WTC11 (cell line): ENCODE results near the gene ZFAND3. TPM values are rescaled to one million over a fixed set of nuclear protein-coding genes. Genes with fewer than 3 reads are reported as not detected.
A peak's percentile ranks its signal among the peaks of the same experiment; 100 is the strongest.

Experiments
- ATAC-seq: fragments of 200-7000 bp; cut with Tn5 transposase; 2 replicates; pipeline ENCODE4 v1.10.0; 2021; ENCODE audit warnings: mild to moderate bottlenecking, moderate library complexity
- CTCF ChIA-PET: fragments of 300-600 bp; sonication (Branson Sonifier 250); formaldehyde crosslinking; loops from one replicate; lab custom pipeline; 2021; ENCODE audit warnings: antibody characterized with exemption; lab: Charles Lee
- POLR2A ChIA-PET: fragments of 350-600 bp; sonication (Branson Sonifier 250); formaldehyde crosslinking; loops from one replicate; lab custom pipeline; 2021; ENCODE audit warnings: antibody characterized with exemption; lab: Charles Lee
- DNase-seq: peaks from one replicate; pipeline ENCODE4 v3.0.0; 2021; ENCODE audit warnings: low spot score
- H3K27ac Mint-ChIP-seq: 2 replicates; pipeline ENCODE4 v1.8.0; 2021; ENCODE audit warnings: mixed read lengths
- H3K27me3 Mint-ChIP-seq: 2 replicates; pipeline ENCODE4 v1.8.0; 2021; ENCODE audit warnings: low read depth, mild to moderate bottlenecking, moderate library complexity, mixed read lengths
- H3K36me3 Mint-ChIP-seq: 2 replicates; pipeline ENCODE4 v1.8.0; 2021; ENCODE audit warnings: mixed read lengths
- H3K4me1 Mint-ChIP-seq: 2 replicates; pipeline ENCODE4 v1.8.0; 2022; ENCODE audit warnings: mixed read lengths
- H3K4me3 Mint-ChIP-seq: 2 replicates; pipeline ENCODE4 v1.8.0; 2021; ENCODE audit warnings: mild to moderate bottlenecking, moderate library complexity, mixed read lengths
- H3K9me3 Mint-ChIP-seq: 2 replicates; pipeline ENCODE4 v1.8.0; 2021; ENCODE audit warnings: mixed read lengths
- EMX1 ChIP-seq: fragments of 250-450 bp; sonication (Bioruptor Pico); IDR thresholded peaks from 2 replicates; pipeline ENCODE4 v1.8.0; 2021; ENCODE audit warnings: mild to moderate bottlenecking
- FOXP1 ChIP-seq: sonication (generic); formaldehyde crosslinking; IDR thresholded peaks from 2 replicates; pipeline ENCODE4 v1.8.0; 2022; ENCODE audit warnings: missing genetic modification reagents, mild to moderate bottlenecking, moderate library complexity, borderline replicate concordance
- GABPB1 ChIP-seq: sonication (generic); formaldehyde crosslinking; IDR thresholded peaks from 2 replicates; pipeline ENCODE4 v1.8.1; 2023; ENCODE audit warnings: mild to moderate bottlenecking, missing genetic modification reagents
- IRF2 ChIP-seq: sonication (generic); formaldehyde crosslinking; IDR thresholded peaks from 2 replicates; pipeline ENCODE4 v1.8.0; 2022; ENCODE audit warnings: low read depth, missing genetic modification reagents, borderline replicate concordance
- NFYB ChIP-seq: sonication (generic); formaldehyde crosslinking; conservative IDR thresholded peaks from 2 replicates; pipeline ENCODE4 v1.8.0; 2022; ENCODE audit warnings: low read depth, missing genetic modification reagents
- NR1H2 ChIP-seq: sonication (generic); formaldehyde crosslinking; IDR thresholded peaks from 2 replicates; pipeline ENCODE4 v1.9.0; 2021; ENCODE audit warnings: mild to moderate bottlenecking, moderate library complexity, missing genetic modification reagents
- SP1 ChIP-seq: sonication (generic); formaldehyde crosslinking; conservative IDR thresholded peaks from 2 replicates; pipeline ENCODE4 v1.8.1; 2022; ENCODE audit warnings: missing genetic modification reagents
- TEAD1 ChIP-seq: sonication (generic); formaldehyde crosslinking; IDR thresholded peaks from 2 replicates; pipeline ENCODE4 v1.8.0; 2022; ENCODE audit warnings: mild to moderate bottlenecking, missing genetic modification reagents
- TEAD4 ChIP-seq: sonication (generic); formaldehyde crosslinking; IDR thresholded peaks from 2 replicates; pipeline ENCODE4 v1.8.0; 2022; ENCODE audit warnings: mild to moderate bottlenecking, missing genetic modification reagents
- TP53 ChIP-seq: sonication (generic); formaldehyde crosslinking; IDR thresholded peaks from 2 replicates; pipeline ENCODE4 v1.8.1; 2023; ENCODE audit warnings: mild to moderate bottlenecking, missing genetic modification reagents
- ZBTB21 ChIP-seq: sonication (generic); formaldehyde crosslinking; IDR thresholded peaks from 2 replicates; pipeline ENCODE4 v1.8.1; 2023; ENCODE audit warnings: mild to moderate bottlenecking, missing genetic modification reagents, borderline replicate concordance
- ZNF232 ChIP-seq: sonication (generic); formaldehyde crosslinking; IDR thresholded peaks from 2 replicates; pipeline ENCODE4 v1.8.0; 2022; ENCODE audit warnings: mild to moderate bottlenecking, missing genetic modification reagents
- ZNF317 ChIP-seq: sonication (generic); formaldehyde crosslinking; IDR thresholded peaks from 2 replicates; pipeline ENCODE4 v1.8.1; 2023; ENCODE audit warnings: low read depth, mild to moderate bottlenecking, moderate library complexity, missing genetic modification reagents, borderline replicate concordance
- ZNF416 ChIP-seq: fragments of 250-450 bp; sonication (Bioruptor Pico); IDR thresholded peaks from 2 replicates; pipeline ENCODE4 v1.9.0; 2021; ENCODE audit warnings: mild to moderate bottlenecking, inconsistent platforms
- ZNF671 ChIP-seq: fragments of 250-450 bp; sonication (Bioruptor Pico); IDR thresholded peaks from 2 replicates; pipeline ENCODE4 v1.8.0; 2021; ENCODE audit warnings: mild to moderate bottlenecking
- total RNA-seq: library from RNA; stranded (reverse); gene quantifications from 3 replicates; pipeline ENCODE4 v1.2.3, GENCODE V29; 2021
- TF ChIP-seq, protein P1 (sequence below): sonication (generic); formaldehyde crosslinking; IDR thresholded peaks from 2 replicates; pipeline ENCODE4 v1.8.1; 2022; ENCODE audit warnings: mild to moderate bottlenecking, missing genetic modification reagents, moderate library complexity, borderline replicate concordance
- TF ChIP-seq, protein P2 (sequence below): sonication (generic); formaldehyde crosslinking; conservative IDR thresholded peaks from 2 replicates; pipeline ENCODE4 v1.8.1; 2022; ENCODE audit warnings: mild to moderate bottlenecking, missing genetic modification reagents
- TF ChIP-seq, protein P3 (sequence below): sonication (generic); formaldehyde crosslinking; IDR thresholded peaks from 2 replicates; pipeline ENCODE4 v1.8.1; 2022; ENCODE audit warnings: low read depth, mild to moderate bottlenecking, moderate library complexity, missing genetic modification reagents, borderline replicate concordance
- TF ChIP-seq, protein P4 (sequence below): sonication (generic); formaldehyde crosslinking; IDR thresholded peaks from 2 replicates; pipeline ENCODE4 v1.8.1; 2023; ENCODE audit warnings: mild to moderate bottlenecking, moderate library complexity, missing genetic modification reagents
- TF ChIP-seq, protein P5 (sequence below): fragments of 250-450 bp; sonication (Bioruptor Pico); IDR thresholded peaks from 2 replicates; pipeline ENCODE4 v1.9.0; 2021; ENCODE audit warnings: moderate library complexity, mild to moderate bottlenecking, inconsistent platforms, borderline replicate concordance
- TF ChIP-seq, protein P6 (sequence below): fragments of 250-450 bp; sonication (Bioruptor Pico); IDR thresholded peaks from 2 replicates; pipeline ENCODE4 v1.8.0; 2021; ENCODE audit warnings: mild to moderate bottlenecking
- TF ChIP-seq, protein P7 (sequence below): sonication (generic); formaldehyde crosslinking; IDR thresholded peaks from 2 replicates; pipeline ENCODE4 v1.8.0; 2023; ENCODE audit warnings: mild to moderate bottlenecking, missing genetic modification reagents
- TF ChIP-seq, protein P8 (sequence below): sonication (generic); formaldehyde crosslinking; IDR thresholded peaks from 2 replicates; pipeline ENCODE4 v1.8.1; 2023; ENCODE audit warnings: mild to moderate bottlenecking, missing genetic modification reagents, moderate library complexity
- TF ChIP-seq, protein P9 (sequence below): sonication (generic); formaldehyde crosslinking; IDR thresholded peaks from 2 replicates; pipeline ENCODE4 v1.8.1; 2023; ENCODE audit warnings: mild to moderate bottlenecking, missing genetic modification reagents

The ZFAND3 gene
- total RNA-seq, 1 experiment from 2014 or later, result 50.3 TPM

DNA sequence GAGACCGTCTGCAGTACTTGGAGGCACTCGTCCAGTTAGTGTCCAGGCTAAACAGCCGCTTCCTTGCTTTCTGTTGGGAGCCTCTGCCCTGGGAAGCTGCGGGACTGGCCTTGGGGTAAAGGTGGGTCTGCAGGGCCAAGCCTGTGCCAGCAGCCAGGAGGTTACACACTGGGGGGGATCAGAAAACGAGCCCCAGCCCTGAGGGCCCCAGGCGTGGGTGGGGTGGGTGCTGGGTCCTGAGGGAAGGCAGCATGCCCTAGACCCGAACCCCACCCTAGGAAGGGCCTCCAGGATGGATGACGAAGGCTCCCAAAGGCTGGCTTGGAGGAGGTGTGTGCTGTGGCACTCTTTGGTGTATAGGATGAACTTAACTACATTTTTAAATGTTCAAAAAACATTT lies 335.2 kb downstream of the ZFAND3 start (continued):
- no peak for TF ChIP-seq FOXP1 (CRISPR knock-in tag)
- TF ChIP-seq, protein P1, sequence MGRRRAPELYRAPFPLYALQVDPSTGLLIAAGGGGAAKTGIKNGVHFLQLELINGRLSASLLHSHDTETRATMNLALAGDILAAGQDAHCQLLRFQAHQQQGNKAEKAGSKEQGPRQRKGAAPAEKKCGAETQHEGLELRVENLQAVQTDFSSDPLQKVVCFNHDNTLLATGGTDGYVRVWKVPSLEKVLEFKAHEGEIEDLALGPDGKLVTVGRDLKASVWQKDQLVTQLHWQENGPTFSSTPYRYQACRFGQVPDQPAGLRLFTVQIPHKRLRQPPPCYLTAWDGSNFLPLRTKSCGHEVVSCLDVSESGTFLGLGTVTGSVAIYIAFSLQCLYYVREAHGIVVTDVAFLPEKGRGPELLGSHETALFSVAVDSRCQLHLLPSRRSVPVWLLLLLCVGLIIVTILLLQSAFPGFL (CRISPR knock-in tag), result no peak
- TF ChIP-seq ZBTB21 (CRISPR knock-in tag), result no peak
- no peak for TF ChIP-seq ZNF317 (CRISPR knock-in tag)
- TF ChIP-seq, protein P2, sequence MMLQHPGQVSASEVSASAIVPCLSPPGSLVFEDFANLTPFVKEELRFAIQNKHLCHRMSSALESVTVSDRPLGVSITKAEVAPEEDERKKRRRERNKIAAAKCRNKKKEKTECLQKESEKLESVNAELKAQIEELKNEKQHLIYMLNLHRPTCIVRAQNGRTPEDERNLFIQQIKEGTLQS (CRISPR knock-in tag), result no peak
- no peak for TF ChIP-seq TEAD1
- no peak for TF ChIP-seq NFYB (CRISPR knock-in tag)
- no peak for TF ChIP-seq TP53 (CRISPR knock-in tag)
- TF ChIP-seq, all 79 proteins: peak for 0

DNA sequence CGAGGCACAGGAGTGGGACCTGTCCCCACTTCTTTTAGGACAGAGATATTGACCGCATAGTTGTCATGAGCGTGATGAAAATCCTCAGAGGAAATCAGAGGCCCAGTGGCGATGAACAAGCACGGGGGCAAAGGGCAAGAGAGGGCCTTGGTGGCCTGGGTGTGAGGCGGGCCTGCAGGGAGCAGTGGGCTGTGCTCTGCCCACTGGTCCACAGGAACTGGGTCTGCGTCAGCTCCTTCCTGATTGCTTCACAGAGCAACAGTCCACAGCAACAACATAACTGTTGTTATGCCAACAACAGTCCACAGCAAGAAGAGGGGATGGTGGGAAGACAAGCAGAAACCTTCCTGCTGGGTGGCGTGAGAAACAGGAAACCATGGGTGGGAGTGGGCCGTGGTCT lies 335.6 kb downstream of the ZFAND3 start:
- ChIA-PET POLR2A (no interaction called here), CTCF (no interaction called here)
- Mint-ChIP-seq H3K36me3 (no peaks in the 10 kb centered on the region), H3K9me3 (no peaks in the 10 kb centered on the region), H3K4me1 (peaks cover 5% of the 10 kb centered on the region), H3K27ac (0 out of 2 replicates have a peak overlapping the region, but pooled peaks have one; percentile 2), H3K4me3 (no peak overlapping the region), H3K27me3 (no peaks in the 10 kb centered on the region)
- ATAC-seq, result no peak
- DNase-seq, result no peak
- no peak for TF ChIP-seq EMX1 (CRISPR knock-in tag)
- TF ChIP-seq, protein P3, sequence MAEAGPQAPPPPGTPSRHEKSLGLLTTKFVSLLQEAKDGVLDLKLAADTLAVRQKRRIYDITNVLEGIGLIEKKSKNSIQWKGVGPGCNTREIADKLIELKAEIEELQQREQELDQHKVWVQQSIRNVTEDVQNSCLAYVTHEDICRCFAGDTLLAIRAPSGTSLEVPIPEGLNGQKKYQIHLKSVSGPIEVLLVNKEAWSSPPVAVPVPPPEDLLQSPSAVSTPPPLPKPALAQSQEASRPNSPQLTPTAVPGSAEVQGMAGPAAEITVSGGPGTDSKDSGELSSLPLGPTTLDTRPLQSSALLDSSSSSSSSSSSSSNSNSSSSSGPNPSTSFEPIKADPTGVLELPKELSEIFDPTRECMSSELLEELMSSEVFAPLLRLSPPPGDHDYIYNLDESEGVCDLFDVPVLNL (CRISPR knock-in tag), result no peak
- TF ChIP-seq ZNF671 (CRISPR knock-in tag), result no peak
- no peak for TF ChIP-seq NR1H2 (CRISPR knock-in tag)
- TF ChIP-seq ZNF317 (CRISPR knock-in tag), result no peak
- TF ChIP-seq, protein P4, sequence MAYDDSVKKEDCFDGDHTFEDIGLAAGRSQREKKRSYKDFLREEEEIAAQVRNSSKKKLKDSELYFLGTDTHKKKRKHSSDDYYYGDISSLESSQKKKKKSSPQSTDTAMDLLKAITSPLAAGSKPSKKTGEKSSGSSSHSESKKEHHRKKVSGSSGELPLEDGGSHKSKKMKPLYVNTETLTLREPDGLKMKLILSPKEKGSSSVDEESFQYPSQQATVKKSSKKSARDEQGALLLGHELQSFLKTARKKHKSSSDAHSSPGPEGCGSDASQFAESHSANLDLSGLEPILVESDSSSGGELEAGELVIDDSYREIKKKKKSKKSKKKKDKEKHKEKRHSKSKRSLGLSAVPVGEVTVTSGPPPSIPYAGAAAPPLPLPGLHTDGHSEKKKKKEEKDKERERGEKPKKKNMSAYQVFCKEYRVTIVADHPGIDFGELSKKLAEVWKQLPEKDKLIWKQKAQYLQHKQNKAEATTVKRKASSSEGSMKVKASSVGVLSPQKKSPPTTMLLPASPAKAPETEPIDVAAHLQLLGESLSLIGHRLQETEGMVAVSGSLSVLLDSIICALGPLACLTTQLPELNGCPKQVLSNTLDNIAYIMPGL, result no peak
- no peak for TF ChIP-seq SP1
- no peak for TF ChIP-seq GABPB1
- no peak for TF ChIP-seq ZNF232 (CRISPR knock-in tag)
- no peak for TF ChIP-seq TEAD4
- TF ChIP-seq, protein P2 (CRISPR knock-in tag), result no peak
- TF ChIP-seq ZNF416 (CRISPR knock-in tag), result no peak
- TF ChIP-seq, protein P5, sequence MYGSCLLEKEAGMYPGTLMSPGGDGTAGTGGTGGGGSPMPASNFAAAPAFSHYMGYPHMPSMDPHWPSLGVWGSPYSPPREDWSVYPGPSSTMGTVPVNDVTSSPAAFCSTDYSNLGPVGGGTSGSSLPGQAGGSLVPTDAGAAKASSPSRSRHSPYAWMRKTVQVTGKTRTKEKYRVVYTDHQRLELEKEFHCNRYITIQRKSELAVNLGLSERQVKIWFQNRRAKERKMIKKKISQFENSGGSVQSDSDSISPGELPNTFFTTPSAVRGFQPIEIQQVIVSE, result no peak
- no peak for TF ChIP-seq IRF2 (CRISPR knock-in tag)
- TF ChIP-seq, protein P6, sequence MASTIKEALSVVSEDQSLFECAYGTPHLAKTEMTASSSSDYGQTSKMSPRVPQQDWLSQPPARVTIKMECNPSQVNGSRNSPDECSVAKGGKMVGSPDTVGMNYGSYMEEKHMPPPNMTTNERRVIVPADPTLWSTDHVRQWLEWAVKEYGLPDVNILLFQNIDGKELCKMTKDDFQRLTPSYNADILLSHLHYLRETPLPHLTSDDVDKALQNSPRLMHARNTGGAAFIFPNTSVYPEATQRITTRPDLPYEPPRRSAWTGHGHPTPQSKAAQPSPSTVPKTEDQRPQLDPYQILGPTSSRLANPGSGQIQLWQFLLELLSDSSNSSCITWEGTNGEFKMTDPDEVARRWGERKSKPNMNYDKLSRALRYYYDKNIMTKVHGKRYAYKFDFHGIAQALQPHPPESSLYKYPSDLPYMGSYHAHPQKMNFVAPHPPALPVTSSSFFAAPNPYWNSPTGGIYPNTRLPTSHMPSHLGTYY, result no peak
- TF ChIP-seq, protein P7, sequence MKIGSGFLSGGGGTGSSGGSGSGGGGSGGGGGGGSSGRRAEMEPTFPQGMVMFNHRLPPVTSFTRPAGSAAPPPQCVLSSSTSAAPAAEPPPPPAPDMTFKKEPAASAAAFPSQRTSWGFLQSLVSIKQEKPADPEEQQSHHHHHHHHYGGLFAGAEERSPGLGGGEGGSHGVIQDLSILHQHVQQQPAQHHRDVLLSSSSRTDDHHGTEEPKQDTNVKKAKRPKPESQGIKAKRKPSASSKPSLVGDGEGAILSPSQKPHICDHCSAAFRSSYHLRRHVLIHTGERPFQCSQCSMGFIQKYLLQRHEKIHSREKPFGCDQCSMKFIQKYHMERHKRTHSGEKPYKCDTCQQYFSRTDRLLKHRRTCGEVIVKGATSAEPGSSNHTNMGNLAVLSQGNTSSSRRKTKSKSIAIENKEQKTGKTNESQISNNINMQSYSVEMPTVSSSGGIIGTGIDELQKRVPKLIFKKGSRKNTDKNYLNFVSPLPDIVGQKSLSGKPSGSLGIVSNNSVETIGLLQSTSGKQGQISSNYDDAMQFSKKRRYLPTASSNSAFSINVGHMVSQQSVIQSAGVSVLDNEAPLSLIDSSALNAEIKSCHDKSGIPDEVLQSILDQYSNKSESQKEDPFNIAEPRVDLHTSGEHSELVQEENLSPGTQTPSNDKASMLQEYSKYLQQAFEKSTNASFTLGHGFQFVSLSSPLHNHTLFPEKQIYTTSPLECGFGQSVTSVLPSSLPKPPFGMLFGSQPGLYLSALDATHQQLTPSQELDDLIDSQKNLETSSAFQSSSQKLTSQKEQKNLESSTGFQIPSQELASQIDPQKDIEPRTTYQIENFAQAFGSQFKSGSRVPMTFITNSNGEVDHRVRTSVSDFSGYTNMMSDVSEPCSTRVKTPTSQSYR (CRISPR knock-in tag), result no peak
- TF ChIP-seq, protein P8, sequence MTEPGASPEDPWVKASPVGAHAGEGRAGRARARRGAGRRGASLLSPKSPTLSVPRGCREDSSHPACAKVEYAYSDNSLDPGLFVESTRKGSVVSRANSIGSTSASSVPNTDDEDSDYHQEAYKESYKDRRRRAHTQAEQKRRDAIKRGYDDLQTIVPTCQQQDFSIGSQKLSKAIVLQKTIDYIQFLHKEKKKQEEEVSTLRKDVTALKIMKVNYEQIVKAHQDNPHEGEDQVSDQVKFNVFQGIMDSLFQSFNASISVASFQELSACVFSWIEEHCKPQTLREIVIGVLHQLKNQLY (CRISPR knock-in tag), result no peak
- TF ChIP-seq, protein P9, sequence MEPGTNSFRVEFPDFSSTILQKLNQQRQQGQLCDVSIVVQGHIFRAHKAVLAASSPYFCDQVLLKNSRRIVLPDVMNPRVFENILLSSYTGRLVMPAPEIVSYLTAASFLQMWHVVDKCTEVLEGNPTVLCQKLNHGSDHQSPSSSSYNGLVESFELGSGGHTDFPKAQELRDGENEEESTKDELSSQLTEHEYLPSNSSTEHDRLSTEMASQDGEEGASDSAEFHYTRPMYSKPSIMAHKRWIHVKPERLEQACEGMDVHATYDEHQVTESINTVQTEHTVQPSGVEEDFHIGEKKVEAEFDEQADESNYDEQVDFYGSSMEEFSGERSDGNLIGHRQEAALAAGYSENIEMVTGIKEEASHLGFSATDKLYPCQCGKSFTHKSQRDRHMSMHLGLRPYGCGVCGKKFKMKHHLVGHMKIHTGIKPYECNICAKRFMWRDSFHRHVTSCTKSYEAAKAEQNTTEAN (CRISPR knock-in tag), result no peak
- TF ChIP-seq, all 79 proteins: peak for 0
